ENCODE results near the gene ZDHHC23.
A peak's percentile ranks its signal among the peaks of the same experiment; 100 is the strongest.

ZDHHC23 gene

DNA sequence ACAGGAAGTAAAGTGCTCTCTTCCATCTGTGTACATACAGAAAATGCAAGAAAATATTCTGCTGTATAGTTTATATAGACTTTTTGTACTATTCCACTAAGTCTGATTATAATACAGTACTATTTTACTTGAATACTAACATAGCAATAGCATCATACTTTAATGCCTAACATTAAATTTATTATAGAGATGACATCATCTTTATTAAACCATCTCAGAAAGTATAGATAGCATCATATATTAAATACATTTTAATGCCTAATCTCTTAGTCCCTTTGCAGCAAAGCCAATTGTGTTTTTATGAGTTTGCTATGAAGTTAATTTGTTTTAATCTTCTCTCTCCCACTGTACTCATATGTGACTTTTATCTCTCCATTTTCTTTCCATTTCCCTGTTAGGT, 39.7 kb upstream of the ZDHHC23 start:
- Histone ChIP-seq H3K4me1 (ENCODE audit: insufficient read depth, low read length, poor library complexity, severe bottlenecking) (no peaks in the 10 kb centered on the region), H3K9me2 (replicated peaks; ENCODE audit: low read depth, low read length) (no peaks in the 10 kb centered on the region), H3K27me3 (ENCODE audit: insufficient read depth, low read length, poor library complexity, severe bottlenecking) (no peaks in the 10 kb centered on the region), H3K9ac (ENCODE audit: low read depth, low read length, poor library complexity, severe bottlenecking) (no peak overlapping the region), H4K20me1 (ENCODE audit: insufficient read depth, low read length, poor library complexity, severe bottlenecking) (no peaks in the 10 kb centered on the region), H3F3A (ENCODE audit: low read depth) (no peaks in the 10 kb centered on the region), H3K79me2 (ENCODE audit: insufficient read depth, low read length) (no peaks in the 10 kb centered on the region), H3K4me3 (ENCODE audit: low read length, poor library complexity, severe bottlenecking) (no peak overlapping the region), H3K9me3 (ENCODE audit: insufficient read depth, low read depth, low read length) (no peaks in the 10 kb centered on the region), H3K36me3 (ENCODE audit: insufficient read depth, low read length) (no peaks in the 10 kb centered on the region), H3K4me2 (ENCODE audit: low read depth, low read length, poor library complexity, severe bottlenecking) (no peak overlapping the region), H2AFZ (ENCODE audit: low read length) (no peak overlapping the region)
- TF ChIP-seq EZH2phosphoT487 (IDR thresholded peaks at IDR 0.05; ENCODE audit: borderline replicate concordance), result no peak
- TF ChIP-seq, protein P1, sequence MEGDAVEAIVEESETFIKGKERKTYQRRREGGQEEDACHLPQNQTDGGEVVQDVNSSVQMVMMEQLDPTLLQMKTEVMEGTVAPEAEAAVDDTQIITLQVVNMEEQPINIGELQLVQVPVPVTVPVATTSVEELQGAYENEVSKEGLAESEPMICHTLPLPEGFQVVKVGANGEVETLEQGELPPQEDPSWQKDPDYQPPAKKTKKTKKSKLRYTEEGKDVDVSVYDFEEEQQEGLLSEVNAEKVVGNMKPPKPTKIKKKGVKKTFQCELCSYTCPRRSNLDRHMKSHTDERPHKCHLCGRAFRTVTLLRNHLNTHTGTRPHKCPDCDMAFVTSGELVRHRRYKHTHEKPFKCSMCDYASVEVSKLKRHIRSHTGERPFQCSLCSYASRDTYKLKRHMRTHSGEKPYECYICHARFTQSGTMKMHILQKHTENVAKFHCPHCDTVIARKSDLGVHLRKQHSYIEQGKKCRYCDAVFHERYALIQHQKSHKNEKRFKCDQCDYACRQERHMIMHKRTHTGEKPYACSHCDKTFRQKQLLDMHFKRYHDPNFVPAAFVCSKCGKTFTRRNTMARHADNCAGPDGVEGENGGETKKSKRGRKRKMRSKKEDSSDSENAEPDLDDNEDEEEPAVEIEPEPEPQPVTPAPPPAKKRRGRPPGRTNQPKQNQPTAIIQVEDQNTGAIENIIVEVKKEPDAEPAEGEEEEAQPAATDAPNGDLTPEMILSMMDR (conservative IDR thresholded peaks at IDR 0.05; ENCODE audit: low read length), result no peak

DNA sequence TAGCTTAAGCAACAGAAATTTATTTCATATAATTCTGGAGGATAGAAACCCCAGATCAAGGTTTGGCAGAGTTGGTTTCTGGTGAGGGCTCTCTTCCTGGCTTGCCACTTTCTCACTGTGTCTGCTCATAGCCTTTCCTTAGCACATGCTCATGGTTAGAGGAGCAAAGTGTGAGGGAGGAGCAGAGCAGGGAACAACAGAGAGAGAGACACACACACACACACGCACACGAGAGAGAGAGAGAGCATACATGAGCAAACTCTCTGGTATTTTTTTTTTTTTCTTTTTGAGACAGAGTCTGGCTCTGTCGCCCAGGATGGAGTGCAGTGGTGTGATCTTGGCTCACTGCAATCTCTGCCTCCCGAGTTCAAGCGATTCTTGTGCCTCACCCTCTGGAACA, 36.8 kb upstream of the ZDHHC23 start:
- no peaks in the 10 kb centered on the region for H3K27me3 ChIP-seq (ENCODE audit: insufficient read depth, low read length, poor library complexity, severe bottlenecking)

DNA sequence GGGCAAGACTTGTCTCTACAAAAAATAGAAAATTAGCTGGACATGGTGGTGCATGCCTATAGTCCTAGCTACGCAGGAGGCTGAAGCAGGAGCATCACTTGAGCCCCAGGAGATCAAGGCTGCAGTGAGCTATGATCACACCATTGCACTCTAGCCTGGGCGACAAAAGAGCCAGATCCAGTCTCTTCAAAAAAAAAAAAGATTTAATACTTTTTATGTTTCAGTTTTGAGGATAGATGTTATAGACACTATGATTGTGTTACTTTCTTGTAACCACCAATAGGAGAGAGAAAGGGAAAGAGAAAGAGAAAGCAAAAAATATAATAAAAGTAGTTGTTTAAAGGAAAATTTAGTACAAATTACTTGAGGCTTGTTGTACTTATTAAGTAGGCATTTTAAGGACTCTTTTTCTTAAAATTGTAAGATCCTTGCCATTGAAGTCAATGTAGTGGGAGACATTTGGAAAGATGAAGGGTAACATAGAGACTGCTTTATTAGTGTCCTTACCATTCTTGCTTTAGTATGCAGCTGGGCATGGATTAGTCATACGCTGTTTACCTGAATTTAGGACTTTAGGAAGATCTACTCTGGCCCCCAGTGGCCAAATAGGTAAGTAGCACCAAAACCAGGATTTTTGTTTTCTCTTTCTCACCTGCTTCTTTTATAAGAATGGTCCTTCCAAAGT, 35.1 kb upstream of the ZDHHC23 start:
- Histone ChIP-seq H3K9me3 (ENCODE audit: insufficient read depth, low read depth, low read length) (no peaks in the 10 kb centered on the region), H3K9me2 (replicated peaks; ENCODE audit: low read depth, low read length) (no peaks in the 10 kb centered on the region), H3K79me2 (ENCODE audit: insufficient read depth, low read length) (no peaks in the 10 kb centered on the region), H3K9ac (ENCODE audit: low read depth, low read length, poor library complexity, severe bottlenecking) (no peak overlapping the region), H3F3A (ENCODE audit: low read depth) (no peaks in the 10 kb centered on the region), H3K4me1 (ENCODE audit: insufficient read depth, low read length, poor library complexity, severe bottlenecking) (no peaks in the 10 kb centered on the region), H2AFZ (ENCODE audit: low read length) (peak overlapping the region; percentile 50), H3K27me3 (ENCODE audit: insufficient read depth, low read length, poor library complexity, severe bottlenecking) (no peaks in the 10 kb centered on the region), H3K4me3 (ENCODE audit: low read length, poor library complexity, severe bottlenecking) (peak overlapping the region; percentile 49), H3K4me2 (ENCODE audit: low read depth, low read length, poor library complexity, severe bottlenecking) (peak overlapping the region; percentile 55), H4K20me1 (ENCODE audit: insufficient read depth, low read length, poor library complexity, severe bottlenecking) (no peaks in the 10 kb centered on the region), H3K36me3 (ENCODE audit: insufficient read depth, low read length) (no peaks in the 10 kb centered on the region)
- TF ChIP-seq, protein P1 (conservative IDR thresholded peaks at IDR 0.05; ENCODE audit: low read length), result peak; percentile 73
- TF ChIP-seq EZH2phosphoT487 (IDR thresholded peaks at IDR 0.05; ENCODE audit: borderline replicate concordance), result no peak

More for the DNA sequence above, 36.8 kb upstream of the ZDHHC23 start:
- H3K79me2 ChIP-seq (ENCODE audit: insufficient read depth, low read length), result no peaks in the 10 kb centered on the region
- no peaks in the 10 kb centered on the region for H3K36me3 ChIP-seq (ENCODE audit: insufficient read depth, low read length)
- H4K20me1 ChIP-seq (ENCODE audit: insufficient read depth, low read length, poor library complexity, severe bottlenecking), result no peaks in the 10 kb centered on the region
- no peaks in the 10 kb centered on the region for H3K9me2 ChIP-seq (replicated peaks; ENCODE audit: low read depth, low read length)
- no peak overlapping the region for H3K4me3 ChIP-seq (ENCODE audit: low read length, poor library complexity, severe bottlenecking)
- H3K4me2 ChIP-seq (ENCODE audit: low read depth, low read length, poor library complexity, severe bottlenecking), result no peak overlapping the region
- H2AFZ ChIP-seq (ENCODE audit: low read length), result no peak overlapping the region
- no peaks in the 10 kb centered on the region for H3K9me3 ChIP-seq (ENCODE audit: insufficient read depth, low read depth, low read length)
- no peak overlapping the region for H3K9ac ChIP-seq (ENCODE audit: low read depth, low read length, poor library complexity, severe bottlenecking)
- H3K4me1 ChIP-seq (ENCODE audit: insufficient read depth, low read length, poor library complexity, severe bottlenecking), result no peaks in the 10 kb centered on the region
- TF ChIP-seq, protein P1 (conservative IDR thresholded peaks at IDR 0.05; ENCODE audit: low read length), result no peak
- no peak for TF ChIP-seq EZH2phosphoT487 (IDR thresholded peaks at IDR 0.05; ENCODE audit: borderline replicate concordance)
- H3F3A ChIP-seq (ENCODE audit: low read depth), result no peaks in the 10 kb centered on the region
